Hematopoietic multipotent progenitor cell treated with erythropoietin and hydrocortisone succinate and interleukin-3 and kit ligand, for 6 days (in vitro differentiated cells): ENCODE measurements around the gene ARSD.
"Not testable (repeated sequence)": the region's sequence is repeated elsewhere in the genome, so short reads cannot be mapped to it uniquely, and the experiment has no call there.

Experiments used
- DNase-seq: peaks from one replicate; pipeline ENCODE4 v3.0.0-alpha.2; 2015

Gene ARSD

GRCh38 chrX:2928583-2929434, at the start of gene ARSD:
ARSD (minus strand) TSS chrX:2929339; CDS start chrX:2929275, 64 bp downstream.
- peak; percentile 80 for DNase-seq

GRCh38 chrX:2978639-2979038, 49.5 kb upstream of the ARSD start:
- DNase-seq: not testable (repeated sequence)

- no peak for DNase-seq
Measured at GRCh38 chrX:2974961-2975360, 45.8 kb upstream of the ARSD start.

GRCh38 chrX:2972391-2972790, 43.3 kb upstream of the ARSD start:
- DNase-seq: no peak

GRCh38 chrX:2969021-2969420, 39.9 kb upstream of the ARSD start:
- DNase-seq: no peak

GRCh38 chrX:2967998-2968909, 39.1 kb upstream of the ARSD start:
- peak; percentile 1 for DNase-seq

GRCh38 chrX:2967584-2967983, 38.4 kb upstream of the ARSD start:
- no peak for DNase-seq

- no peak for DNase-seq
Measured at GRCh38 chrX:2967012-2967411, 37.9 kb upstream of the ARSD start.

GRCh38 chrX:2965965-2966364, 36.8 kb upstream of the ARSD start:
- DNase-seq: no peak

- DNase-seq: not testable (repeated sequence)
Measured at GRCh38 chrX:2963992-2964794, 35.1 kb upstream of the ARSD start.

GRCh38 chrX:2963449-2963848, 34.3 kb upstream of the ARSD start:
- DNase-seq: not testable (repeated sequence)

GRCh38 chrX:2962381-2962780, 33.2 kb upstream of the ARSD start:
- no peak for DNase-seq

- DNase-seq: no peak
Measured at GRCh38 chrX:2960861-2961515, 31.8 kb upstream of the ARSD start.

GRCh38 chrX:2958199-2958598, 29.1 kb upstream of the ARSD start:
- DNase-seq: no peak

- no peak for DNase-seq
Measured at GRCh38 chrX:2955838-2956237, 26.7 kb upstream of the ARSD start.

- no peak for DNase-seq
Measured at GRCh38 chrX:2955281-2955680, 26.1 kb upstream of the ARSD start.

GRCh38 chrX:2954541-2954940, 25.4 kb upstream of the ARSD start:
- DNase-seq: no peak

GRCh38 chrX:2937942-2938341, 8.8 kb upstream of the ARSD start:
- not testable (repeated sequence) for DNase-seq

GRCh38 chrX:2934715-2935710, 5.9 kb upstream of the ARSD start:
- DNase-seq: peak; percentile 25

GRCh38 chrX:2933125-2933900, 4.2 kb upstream of the ARSD start:
- DNase-seq: no peak
